ENCODE results near the gene HTR3D. TPM values are rescaled to one million over a fixed set of nuclear protein-coding genes. Genes with fewer than 3 reads are reported as not detected.
"Not testable (repeated sequence)": the region's sequence is repeated elsewhere in the genome, so short reads cannot be mapped to it uniquely, and the experiment has no call there.

The HTR3D gene
- total and polyA plus RNA-seq, 2 donors = not detected

DNA sequence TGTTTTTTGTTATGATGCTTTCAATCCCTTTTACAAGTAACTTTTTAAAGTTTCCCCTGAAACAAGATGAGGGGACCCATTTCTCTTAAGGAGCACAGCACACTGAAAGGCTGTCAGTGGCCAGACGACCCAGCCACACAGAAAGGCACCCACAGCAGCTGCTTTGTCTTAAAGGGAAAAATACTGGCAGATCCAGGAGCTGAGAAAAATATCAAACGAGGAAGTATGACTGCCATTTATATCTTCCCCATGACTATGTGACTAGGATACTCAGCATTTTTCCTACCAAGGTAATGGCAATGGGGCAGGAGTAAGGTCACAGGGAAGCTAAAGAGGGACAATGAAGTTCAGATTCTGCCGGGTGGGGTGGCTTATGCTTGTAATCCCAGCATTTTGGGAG is 29.8 kb upstream of the HTR3D start:
- no peak for DNase-seq (ENCODE audit: low read depth in 6 of 9, low spot score in 9 of 9)
- Histone ChIP-seq H3K4me1 (ENCODE audit: control insufficient read depth in 2 of 2, insufficient read depth in 2 of 2, low read length in 2 of 2) (peaks cover 0 to 17% of the 10 kb centered on the region in 2 donors), H3K27me3 (ENCODE audit: control insufficient read depth in 2 of 2, insufficient read depth in 1 of 2, low read length in 1 of 2) (no peaks in the 10 kb centered on the region), H3K9me3 (ENCODE audit: control insufficient read depth in 2 of 2, insufficient read depth in 1 of 2, low read length in 1 of 2) (no peaks in the 10 kb centered on the region), H3K4me3 (ENCODE audit: low read length in 2 of 2) (no peak overlapping the region), H3K27ac (ENCODE audit: low read depth in 1 of 2, low read length in 1 of 2) (no peak overlapping the region), H3K36me3 (ENCODE audit: control insufficient read depth in 2 of 2, insufficient read depth in 2 of 2, low read length in 1 of 2) (peaks cover 0 to 4% of the 10 kb centered on the region in 2 donors)
- 96% methylated on average over 3 of the region's 3 CpGs for WGBS

GRCh38 chr3:184002469-184002868 is 29.1 kb upstream of the HTR3D start:
- no peaks in the 10 kb centered on the region for H3K27me3 ChIP-seq (ENCODE audit: control insufficient read depth in 2 of 2, insufficient read depth in 1 of 2, low read length in 1 of 2)
- no peak overlapping the region for H3K4me3 ChIP-seq (ENCODE audit: low read length in 2 of 2)
- DNase-seq (ENCODE audit: low read depth in 6 of 9, low spot score in 9 of 9) = no peak
- no peak overlapping the region for H3K27ac ChIP-seq (ENCODE audit: low read depth in 1 of 2, low read length in 1 of 2)
- WGBS = 98% methylated on average over 11 of the region's 11 CpGs
- H3K36me3 ChIP-seq (ENCODE audit: control insufficient read depth in 2 of 2, insufficient read depth in 2 of 2, low read length in 1 of 2) = peaks cover 0 to 4% of the 10 kb centered on the region in 2 donors
- no peaks in the 10 kb centered on the region for H3K9me3 ChIP-seq (ENCODE audit: control insufficient read depth in 2 of 2, insufficient read depth in 1 of 2, low read length in 1 of 2)
- peaks cover 0 to 17% of the 10 kb centered on the region in 2 donors for H3K4me1 ChIP-seq (ENCODE audit: control insufficient read depth in 2 of 2, insufficient read depth in 2 of 2, low read length in 2 of 2)

GRCh38 chr3:184003187-184003967 is 28.2 kb upstream of the HTR3D start:
- Histone ChIP-seq H3K27ac (ENCODE audit: low read depth in 1 of 2, low read length in 1 of 2) (no peak overlapping the region), H3K4me1 (ENCODE audit: control insufficient read depth in 2 of 2, insufficient read depth in 2 of 2, low read length in 2 of 2) (peaks cover 0 to 17% of the 10 kb centered on the region in 2 donors), H3K9me3 (ENCODE audit: control insufficient read depth in 2 of 2, insufficient read depth in 1 of 2, low read length in 1 of 2) (no peaks in the 10 kb centered on the region), H3K27me3 (ENCODE audit: control insufficient read depth in 2 of 2, insufficient read depth in 1 of 2, low read length in 1 of 2) (no peaks in the 10 kb centered on the region), H3K4me3 (ENCODE audit: low read length in 2 of 2) (no peak overlapping the region), H3K36me3 (ENCODE audit: control insufficient read depth in 2 of 2, insufficient read depth in 2 of 2, low read length in 1 of 2) (peaks cover 0 to 4% of the 10 kb centered on the region in 2 donors)
- DNase-seq (ENCODE audit: low read depth in 6 of 9, low spot score in 9 of 9) = no peak
- 97% methylated on average over 5 of the region's 5 CpGs for WGBS

GRCh38 chr3:184004476-184004875 is 27.1 kb upstream of the HTR3D start:
- Histone ChIP-seq H3K4me1 (ENCODE audit: control insufficient read depth in 2 of 2, insufficient read depth in 2 of 2, low read length in 2 of 2) (peaks cover 0 to 17% of the 10 kb centered on the region in 2 donors), H3K27me3 (ENCODE audit: control insufficient read depth in 2 of 2, insufficient read depth in 1 of 2, low read length in 1 of 2) (no peaks in the 10 kb centered on the region), H3K4me3 (ENCODE audit: low read length in 2 of 2) (no peak overlapping the region), H3K27ac (ENCODE audit: low read depth in 1 of 2, low read length in 1 of 2) (no peak overlapping the region), H3K36me3 (ENCODE audit: control insufficient read depth in 2 of 2, insufficient read depth in 2 of 2, low read length in 1 of 2) (peaks cover 4 to 7% of the 10 kb centered on the region in 2 donors), H3K9me3 (ENCODE audit: control insufficient read depth in 2 of 2, insufficient read depth in 1 of 2, low read length in 1 of 2) (no peaks in the 10 kb centered on the region)
- no peak for DNase-seq (ENCODE audit: low read depth in 6 of 9, low spot score in 9 of 9)
- WGBS = over 99% methylated on average over 2 of the region's 2 CpGs

DNA sequence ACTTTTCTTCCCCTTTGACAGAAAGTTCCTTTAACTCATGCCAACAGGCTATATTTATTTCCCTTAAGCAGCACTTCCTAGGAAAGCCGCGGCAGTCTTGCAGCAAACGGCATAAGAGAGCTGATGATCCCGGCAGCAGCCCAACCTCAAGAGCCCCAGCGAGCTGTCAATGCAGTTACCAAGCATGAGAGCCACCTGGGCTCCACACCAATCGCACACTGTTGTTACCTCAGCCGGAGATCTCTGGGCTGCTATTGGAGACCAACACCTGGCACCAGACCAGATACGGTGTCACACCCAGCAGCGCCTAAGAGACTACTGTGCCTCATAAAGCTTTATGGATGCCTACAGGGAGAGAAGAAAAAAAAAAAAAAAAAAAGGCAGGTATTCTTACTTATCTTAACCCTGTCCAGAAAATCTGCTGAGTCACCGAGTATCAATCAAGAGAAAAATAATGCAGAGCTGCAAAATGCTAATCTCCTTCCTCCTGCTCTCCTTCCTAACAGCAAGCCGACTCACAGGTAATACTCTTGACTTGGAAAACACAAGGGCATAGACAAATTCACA is 25.5 kb upstream of the HTR3D start:
- Histone ChIP-seq H3K27me3 (ENCODE audit: control insufficient read depth in 2 of 2, insufficient read depth in 1 of 2, low read length in 1 of 2) (no peaks in the 10 kb centered on the region), H3K9me3 (ENCODE audit: control insufficient read depth in 2 of 2, insufficient read depth in 1 of 2, low read length in 1 of 2) (no peaks in the 10 kb centered on the region), H3K4me1 (ENCODE audit: control insufficient read depth in 2 of 2, insufficient read depth in 2 of 2, low read length in 2 of 2) (peaks cover 0 to 17% of the 10 kb centered on the region in 2 donors), H3K27ac (ENCODE audit: low read depth in 1 of 2, low read length in 1 of 2) (peak overlapping the region in 1 of 2 donors; percentile 63), H3K4me3 (ENCODE audit: low read length in 2 of 2) (no peak overlapping the region), H3K36me3 (ENCODE audit: control insufficient read depth in 2 of 2, insufficient read depth in 2 of 2, low read length in 1 of 2) (peaks cover 4 to 7% of the 10 kb centered on the region in 2 donors)
- 3% methylated on average over 11 of the region's 11 CpGs for WGBS
- peak in 7 of 9 donors; percentile 69 to 89 (median 83) for DNase-seq (ENCODE audit: low read depth in 6 of 9, low spot score in 9 of 9)

- H3K4me3 ChIP-seq (ENCODE audit: low read length in 2 of 2); H3K27me3 ChIP-seq (ENCODE audit: control insufficient read depth in 2 of 2, insufficient read depth in 1 of 2, low read length in 1 of 2); H3K9me3 ChIP-seq (ENCODE audit: control insufficient read depth in 2 of 2, insufficient read depth in 1 of 2, low read length in 1 of 2); DNase-seq (ENCODE audit: low read depth in 6 of 9, low spot score in 9 of 9); H3K27ac ChIP-seq (ENCODE audit: low read depth in 1 of 2, low read length in 1 of 2): not testable (repeated sequence)
- 94% methylated on average over 11 of the region's 11 CpGs for whole genome bisulfite sequencing
- peaks cover 0 to 17% of the 10 kb centered on the region in 2 donors for H3K4me1 ChIP-seq (ENCODE audit: control insufficient read depth in 2 of 2, insufficient read depth in 2 of 2, low read length in 2 of 2)
- peaks cover 4 to 10% of the 10 kb centered on the region in 2 donors for H3K36me3 ChIP-seq (ENCODE audit: control insufficient read depth in 2 of 2, insufficient read depth in 2 of 2, low read length in 1 of 2)
Measured at GRCh38 chr3:184007143-184007813, 24.3 kb upstream of the HTR3D start.

- no peak for DNase-seq (ENCODE audit: low read depth in 6 of 9, low spot score in 9 of 9)
- Histone ChIP-seq H3K27ac (ENCODE audit: low read depth in 1 of 2, low read length in 1 of 2) (no peak overlapping the region), H3K36me3 (ENCODE audit: control insufficient read depth in 2 of 2, insufficient read depth in 2 of 2, low read length in 1 of 2) (peaks cover 5 to 15% of the 10 kb centered on the region in 2 donors), H3K4me3 (ENCODE audit: low read length in 2 of 2) (no peak overlapping the region), H3K27me3 (ENCODE audit: control insufficient read depth in 2 of 2, insufficient read depth in 1 of 2, low read length in 1 of 2) (no peaks in the 10 kb centered on the region), H3K9me3 (ENCODE audit: control insufficient read depth in 2 of 2, insufficient read depth in 1 of 2, low read length in 1 of 2) (no peaks in the 10 kb centered on the region), H3K4me1 (ENCODE audit: control insufficient read depth in 2 of 2, insufficient read depth in 2 of 2, low read length in 2 of 2) (peaks cover 0 to 17% of the 10 kb centered on the region in 2 donors)
- 94% methylated on average over 3 of the region's 3 CpGs for WGBS
Measured at GRCh38 chr3:184008161-184008560, 23.4 kb upstream of the HTR3D start.

DNA sequence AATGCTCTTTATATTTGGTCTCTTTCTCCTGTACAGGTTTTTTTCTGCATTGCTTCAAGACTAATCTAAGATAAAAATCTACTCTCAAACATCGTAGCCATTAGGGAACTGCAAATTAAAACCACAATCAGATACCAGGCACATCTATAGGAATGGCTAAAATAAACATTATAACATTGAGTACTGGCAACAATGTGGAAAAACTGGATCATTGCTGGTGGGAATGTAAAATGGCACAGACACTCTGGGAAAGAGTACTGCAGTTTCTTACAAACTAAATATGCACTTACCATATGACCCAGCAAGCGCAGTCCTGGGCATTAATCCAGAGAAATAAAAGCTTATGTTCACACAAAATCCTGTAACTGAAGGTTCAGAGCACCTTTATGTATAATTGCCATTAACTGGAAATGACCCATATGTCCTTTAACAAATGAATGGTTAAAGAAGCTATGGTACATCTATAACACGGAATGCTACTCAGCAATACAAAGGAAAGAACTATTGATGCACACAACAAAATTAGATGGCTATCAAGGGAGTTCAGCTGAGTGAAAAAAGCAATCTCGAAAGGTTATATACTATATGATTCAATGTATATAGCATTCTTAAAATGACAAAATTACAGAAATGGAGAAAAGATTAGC is 20.2 kb upstream of the HTR3D start:
- H3K27ac ChIP-seq (ENCODE audit: low read depth in 1 of 2, low read length in 1 of 2) = no peak overlapping the region
- WGBS = 92% methylated on average over 4 of the region's 4 CpGs
- no peaks in the 10 kb centered on the region for H3K9me3 ChIP-seq (ENCODE audit: control insufficient read depth in 2 of 2, insufficient read depth in 1 of 2, low read length in 1 of 2)
- peaks cover 0 to 8% of the 10 kb centered on the region in 2 donors for H3K4me1 ChIP-seq (ENCODE audit: control insufficient read depth in 2 of 2, insufficient read depth in 2 of 2, low read length in 2 of 2)
- no peak for DNase-seq (ENCODE audit: low read depth in 6 of 9, low spot score in 9 of 9)
- H3K4me3 ChIP-seq (ENCODE audit: low read length in 2 of 2) = no peak overlapping the region
- H3K27me3 ChIP-seq (ENCODE audit: control insufficient read depth in 2 of 2, insufficient read depth in 1 of 2, low read length in 1 of 2) = no peaks in the 10 kb centered on the region
- H3K36me3 ChIP-seq (ENCODE audit: control insufficient read depth in 2 of 2, insufficient read depth in 2 of 2, low read length in 1 of 2) = peaks cover 5 to 19% of the 10 kb centered on the region in 2 donors

Data from thymus (tissue), 11 donors.